ENCODE results near the gene TOPAZ1. TPM values are rescaled to one million over a fixed set of nuclear protein-coding genes. Genes with fewer than 3 reads are reported as not detected.

The TOPAZ1 gene
- total RNA-seq, 1 donor from 2014 or later, result not detected

DNA sequence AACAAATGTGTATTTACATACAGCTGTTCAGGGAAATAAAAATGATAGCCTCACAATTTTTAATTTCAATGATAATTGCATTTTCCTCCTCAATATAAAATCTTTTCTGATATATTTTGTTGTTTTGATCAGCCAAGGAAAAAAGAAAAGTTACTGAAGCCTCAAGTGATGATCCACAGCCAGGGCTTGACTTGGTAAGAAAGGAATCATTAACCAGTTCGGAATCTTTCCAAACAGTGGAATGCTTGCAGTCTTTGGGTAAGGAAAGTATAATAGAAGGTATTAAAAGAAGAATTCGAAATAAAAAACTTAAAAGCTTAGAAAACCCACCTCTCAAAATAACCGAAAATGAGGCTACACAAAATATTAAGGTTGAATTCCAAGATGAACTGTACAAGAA is 1.0 kb downstream of the TOPAZ1 start:
- DNase-seq (ENCODE audit: low read depth), result no peak

DNA sequence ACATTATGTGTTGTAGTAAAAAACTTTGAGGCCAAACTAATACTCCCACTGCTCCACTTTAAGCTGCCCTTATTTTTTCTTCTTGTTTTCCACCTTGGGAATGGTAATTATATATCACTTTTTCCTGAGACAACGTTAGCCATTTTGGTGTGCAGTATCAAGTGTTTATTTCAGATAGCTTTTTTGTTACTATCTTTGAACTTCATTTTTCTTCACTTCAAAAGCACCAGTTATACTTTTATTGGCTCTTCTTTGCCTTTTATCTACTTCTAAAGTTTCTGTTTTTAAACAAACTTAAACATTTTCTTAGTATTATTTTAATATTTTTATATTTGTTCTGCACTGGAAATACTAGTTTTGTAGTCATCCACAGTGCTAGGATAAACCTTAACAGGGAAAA is 6.5 kb downstream of the TOPAZ1 start:
- no peak for DNase-seq (ENCODE audit: low read depth)

DNA sequence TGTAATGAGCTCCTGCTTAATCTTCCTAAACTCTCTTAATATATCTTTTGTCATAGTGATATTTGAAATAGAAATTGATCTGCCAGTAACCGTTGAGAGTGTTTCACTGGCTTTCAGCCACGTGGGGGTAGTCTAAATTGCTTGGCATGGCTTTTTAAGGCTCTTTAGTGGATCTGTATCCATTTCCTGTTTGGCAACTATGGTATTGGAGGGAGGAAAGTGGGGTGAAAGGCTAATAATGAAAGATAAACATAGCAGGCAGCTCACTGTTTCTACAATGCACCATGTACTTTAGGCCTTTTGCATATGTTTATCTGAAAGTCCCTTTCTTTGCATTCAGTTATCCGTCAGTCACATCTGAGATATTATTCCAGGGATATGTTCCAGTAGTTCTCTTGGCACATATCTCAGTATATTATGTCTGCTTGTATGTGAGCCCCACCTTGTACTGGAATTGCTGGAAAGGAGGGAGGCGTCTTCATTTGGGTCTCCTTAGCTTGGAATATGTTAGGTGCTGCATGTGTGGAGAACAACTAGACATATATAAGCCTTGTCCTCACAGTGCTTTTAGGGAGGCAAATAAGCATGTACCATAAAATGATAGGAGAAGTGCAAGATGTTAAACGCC is 10.8 kb downstream of the TOPAZ1 start:
- no peak for DNase-seq (ENCODE audit: low read depth)

DNA sequence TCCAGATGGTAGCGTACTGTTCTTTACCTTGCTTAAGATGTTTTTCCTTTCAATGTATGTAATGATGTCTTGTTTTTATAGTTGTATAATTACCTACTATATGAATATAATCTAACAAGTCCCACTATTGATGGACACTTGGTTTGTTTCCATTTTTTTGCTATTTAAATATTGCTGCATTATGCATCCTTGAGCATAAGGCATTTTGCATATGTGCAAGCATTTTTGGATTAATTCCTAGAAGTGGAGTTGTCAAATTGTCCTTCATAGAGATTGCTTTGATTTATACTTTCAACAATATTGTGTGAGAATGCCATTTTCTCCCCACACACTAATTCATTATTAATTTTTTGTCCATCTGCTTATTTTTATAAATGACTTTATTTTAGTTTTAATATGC is 17.7 kb downstream of the TOPAZ1 start:
- DNase-seq (ENCODE audit: low read depth), result no peak

DNA sequence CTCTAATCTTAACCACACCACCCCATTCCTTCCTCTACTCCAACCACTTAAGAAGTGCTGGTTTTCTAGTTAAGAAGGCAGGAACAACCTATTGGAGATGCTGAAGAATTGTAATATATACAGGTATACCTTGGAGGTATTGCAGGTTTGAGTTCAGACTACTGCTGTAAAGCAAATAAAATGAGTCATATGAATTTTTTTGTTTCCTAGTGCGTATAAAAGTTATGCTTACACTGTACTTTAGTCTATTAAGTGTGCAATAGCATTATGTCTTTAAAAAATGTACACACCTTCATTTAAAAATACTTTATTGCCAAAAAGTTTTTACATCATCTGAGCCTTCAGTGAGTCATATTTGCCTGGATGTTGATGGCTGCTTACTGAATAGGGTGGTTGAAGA is 22.5 kb downstream of the TOPAZ1 start:
- no peak for DNase-seq (ENCODE audit: low read depth)

DNA sequence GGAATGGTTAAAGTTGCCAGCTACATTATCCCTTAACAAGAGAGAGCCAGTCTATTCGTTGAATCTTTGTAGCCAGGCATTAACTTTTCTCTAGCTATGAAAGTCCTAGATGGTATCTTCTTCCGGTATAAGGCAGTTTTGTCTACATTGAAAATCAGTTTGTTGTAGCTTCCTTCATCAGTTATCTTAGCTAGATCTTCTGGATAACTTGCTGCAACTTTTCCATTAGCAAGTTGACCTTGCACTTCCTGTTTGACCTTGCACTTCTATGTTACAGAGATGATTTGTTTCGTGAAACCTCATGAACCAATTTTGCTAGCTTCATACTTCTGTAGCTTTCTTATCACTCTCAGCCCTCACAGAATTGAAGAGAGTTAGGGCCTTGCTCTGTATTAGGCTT is 24.1 kb downstream of the TOPAZ1 start:
- DNase-seq (ENCODE audit: low read depth), result no peak

DNA sequence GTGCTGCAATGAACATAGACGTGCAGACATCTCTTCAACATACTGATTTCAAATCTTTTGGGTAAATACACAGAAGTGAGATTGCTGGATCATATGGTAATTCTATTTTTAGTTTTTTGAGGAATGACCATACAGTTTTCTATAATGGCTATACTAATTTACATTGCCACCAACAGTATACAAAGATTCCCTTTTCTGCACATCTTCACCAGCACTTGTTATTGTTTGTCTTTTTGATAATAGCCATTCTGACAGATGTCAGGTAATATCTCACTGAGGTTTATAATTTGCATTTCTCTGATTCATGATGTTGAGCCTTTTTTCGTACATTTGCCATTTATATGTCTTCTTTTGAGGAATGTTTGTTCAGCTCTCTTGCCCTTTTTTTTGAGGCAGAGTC is 30.5 kb downstream of the TOPAZ1 start:
- DNase-seq (ENCODE audit: low read depth), result no peak

DNA sequence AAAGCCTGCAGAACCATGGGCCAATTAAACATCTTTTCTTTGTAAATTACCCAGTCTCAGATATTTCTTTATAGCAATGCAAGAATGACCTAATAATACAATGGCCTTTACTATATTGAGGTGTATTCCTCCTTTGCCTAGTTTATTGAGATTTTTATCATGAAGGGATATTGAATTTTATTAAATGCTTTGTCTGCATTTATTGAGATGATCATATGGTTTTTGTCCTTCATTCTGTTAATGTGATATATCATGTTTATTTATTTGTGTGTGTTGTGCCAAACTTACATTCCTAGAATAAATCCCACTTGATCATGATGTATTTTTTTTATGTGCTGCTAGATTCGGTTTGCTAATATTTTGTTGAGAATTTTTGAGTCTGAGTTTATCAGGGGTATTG is 36.2 kb downstream of the TOPAZ1 start:
- no peak for DNase-seq (ENCODE audit: low read depth)

DNA sequence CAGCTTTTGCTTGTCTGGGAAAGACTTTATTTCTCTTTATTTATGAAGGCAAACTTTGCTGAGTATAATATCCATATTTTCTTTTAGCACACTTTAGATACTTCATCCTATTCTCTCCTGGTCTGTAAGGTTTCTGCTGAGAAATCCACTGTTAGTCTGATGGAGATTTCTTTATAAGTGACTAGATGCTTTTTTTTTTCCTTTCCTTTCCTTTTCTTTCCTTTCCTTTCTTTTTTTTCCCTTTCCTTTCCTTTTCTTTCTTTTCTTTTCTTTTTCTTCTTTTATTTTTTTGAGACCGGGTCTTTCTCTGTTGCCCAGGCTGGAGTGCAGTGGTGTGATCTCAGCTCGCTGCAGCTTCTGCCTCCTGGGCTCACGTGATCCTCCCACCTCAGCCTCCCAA is 38.4 kb downstream of the TOPAZ1 start:
- DNase-seq (ENCODE audit: low read depth), result no peak

DNA sequence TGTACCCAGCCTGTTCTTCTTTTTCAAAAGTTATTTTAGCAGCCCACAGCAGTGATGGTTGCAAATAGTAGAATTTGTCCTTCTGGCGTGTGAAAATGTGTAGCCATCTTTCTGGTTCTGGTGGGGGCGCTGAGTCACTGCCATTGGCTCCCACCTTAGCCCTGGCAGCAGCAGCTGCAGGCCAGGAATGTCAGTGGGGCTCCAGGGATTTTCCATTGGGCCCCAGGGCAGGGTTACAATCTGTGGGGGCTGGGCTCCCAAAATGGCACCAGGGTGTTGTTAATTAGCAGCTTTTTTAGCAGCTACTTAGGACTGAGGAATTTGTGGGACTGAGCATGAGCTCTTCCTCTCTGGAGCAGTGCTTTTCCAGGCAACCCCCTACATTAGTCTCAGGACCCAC is 38.9 kb downstream of the TOPAZ1 start:
- DNase-seq (ENCODE audit: low read depth), result peak; percentile 6

DNA sequence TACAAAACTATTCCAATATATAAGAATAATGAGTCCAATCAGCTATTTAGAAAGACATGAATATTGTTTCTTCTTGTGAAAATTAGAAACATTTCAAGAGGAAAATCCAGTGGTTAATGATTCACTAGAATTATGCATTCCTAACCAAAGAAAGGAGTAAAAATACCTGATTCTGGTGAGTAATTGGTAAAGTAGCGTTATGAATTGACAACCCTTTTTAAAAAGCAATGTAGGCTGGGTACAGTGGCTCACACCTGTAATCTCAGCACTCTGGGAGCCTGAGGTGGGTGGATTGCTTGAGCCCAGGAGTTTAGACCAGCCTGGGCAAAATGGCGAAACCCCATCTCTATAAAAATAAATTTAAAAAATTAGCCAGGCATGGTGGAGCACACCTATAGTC is 43.3 kb downstream of the TOPAZ1 start:
- DNase-seq (ENCODE audit: low read depth), result no peak

DNA sequence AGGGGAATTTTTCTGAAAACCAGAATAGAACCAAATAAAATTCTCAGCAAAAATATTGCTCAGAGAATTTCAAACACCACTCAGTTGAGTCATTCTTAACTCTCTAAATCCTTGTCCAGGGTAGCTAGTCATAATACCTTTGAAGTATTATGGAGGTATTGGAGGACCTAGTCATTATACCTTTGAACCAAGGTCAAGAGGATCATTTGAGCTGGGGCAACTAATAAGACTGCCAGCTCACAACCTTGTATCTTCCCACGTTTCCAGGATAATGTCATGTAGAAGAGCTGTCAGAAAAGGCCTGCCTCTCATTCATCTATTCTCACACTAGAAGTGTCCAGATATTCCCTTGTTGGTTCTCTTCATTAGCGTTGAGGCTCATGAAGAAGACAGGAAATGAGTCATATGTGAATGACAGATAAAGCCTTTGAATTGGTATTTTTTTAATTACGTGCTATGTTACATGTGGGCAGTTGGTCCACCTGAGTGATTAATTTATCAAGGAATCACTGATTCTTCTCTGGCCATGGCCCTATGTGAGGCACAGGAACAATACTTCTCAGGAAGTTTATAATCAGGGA is 48.3 kb downstream of the TOPAZ1 start:
- no peak for DNase-seq (ENCODE audit: low read depth)

DNA sequence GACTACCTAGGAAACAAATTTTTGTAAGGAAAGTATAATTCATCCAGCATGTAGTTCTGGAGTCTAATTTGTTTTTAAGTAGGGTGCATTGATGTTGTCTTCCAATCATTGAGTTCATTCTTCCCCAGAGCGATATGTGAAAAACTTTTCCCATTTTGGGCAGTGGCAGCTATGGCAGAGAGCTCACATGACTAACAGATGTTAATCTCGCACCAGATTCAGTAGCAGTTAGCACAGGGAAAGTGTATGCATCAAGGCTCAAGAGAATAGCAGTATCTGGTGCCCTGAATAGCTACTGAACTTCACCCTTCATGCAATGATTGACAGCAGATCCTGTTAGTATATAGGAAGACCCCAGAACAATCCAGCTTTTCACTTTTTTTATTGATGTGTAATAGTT is 50.6 kb downstream of the TOPAZ1 start:
- no peak for DNase-seq (ENCODE audit: low read depth)

DNA sequence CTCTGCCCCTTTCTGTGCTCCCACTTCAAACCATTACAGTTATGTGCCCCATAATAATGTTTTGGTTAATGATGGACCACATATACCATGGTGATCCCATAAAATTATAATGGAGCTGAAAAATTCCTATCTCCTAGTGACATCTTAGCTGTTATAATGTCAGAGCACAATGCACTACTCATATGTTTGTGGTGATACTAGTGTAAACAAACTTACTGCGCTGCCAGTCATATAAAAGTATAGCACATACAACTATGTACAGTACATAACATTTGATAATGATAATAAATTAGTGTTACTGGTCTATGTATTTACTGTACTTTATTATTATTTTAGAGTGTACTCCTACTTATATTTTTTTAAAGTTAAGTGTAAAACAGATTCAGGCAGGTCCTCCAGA is 51.3 kb downstream of the TOPAZ1 start:
- no peak for DNase-seq (ENCODE audit: low read depth)

DNA sequence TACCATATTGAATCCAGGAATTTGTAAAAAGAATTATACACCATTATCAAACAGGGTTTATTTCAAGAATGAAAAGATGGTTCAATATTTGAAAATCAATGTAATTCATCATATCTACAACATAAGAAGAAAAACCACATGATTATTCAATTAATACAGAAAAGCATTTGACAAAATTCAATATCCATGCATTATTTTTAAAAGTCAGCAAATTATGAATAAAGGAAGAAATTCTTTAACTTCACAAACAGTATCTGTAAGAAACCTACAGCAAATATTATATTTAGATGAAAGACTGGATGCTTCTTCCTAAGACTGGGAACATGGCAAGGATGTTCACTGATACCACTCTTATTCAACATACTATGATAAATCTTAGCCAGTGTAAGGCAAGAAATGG is 55.6 kb downstream of the TOPAZ1 start:
- DNase-seq (ENCODE audit: low read depth), result no peak

DNA sequence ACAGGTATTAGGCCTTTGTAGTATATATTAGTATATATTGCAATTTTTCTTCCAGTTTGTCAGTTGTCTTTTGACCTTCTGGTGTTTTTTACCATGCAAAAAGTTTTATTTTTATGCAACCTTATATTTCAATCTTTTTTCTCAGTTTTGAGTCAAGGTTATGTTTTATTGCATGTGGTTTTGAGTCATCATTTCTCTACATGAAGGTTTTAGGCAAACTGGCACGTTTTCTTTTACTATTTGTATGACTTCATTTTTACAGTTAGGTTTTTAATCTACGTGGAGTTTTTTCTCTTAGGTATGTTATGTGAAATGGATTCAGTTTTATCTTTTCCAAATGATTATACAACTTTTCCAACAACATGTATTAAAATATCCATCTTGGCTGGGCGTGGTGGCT is 60.1 kb downstream of the TOPAZ1 start:
- no peak for DNase-seq (ENCODE audit: low read depth)

DNA sequence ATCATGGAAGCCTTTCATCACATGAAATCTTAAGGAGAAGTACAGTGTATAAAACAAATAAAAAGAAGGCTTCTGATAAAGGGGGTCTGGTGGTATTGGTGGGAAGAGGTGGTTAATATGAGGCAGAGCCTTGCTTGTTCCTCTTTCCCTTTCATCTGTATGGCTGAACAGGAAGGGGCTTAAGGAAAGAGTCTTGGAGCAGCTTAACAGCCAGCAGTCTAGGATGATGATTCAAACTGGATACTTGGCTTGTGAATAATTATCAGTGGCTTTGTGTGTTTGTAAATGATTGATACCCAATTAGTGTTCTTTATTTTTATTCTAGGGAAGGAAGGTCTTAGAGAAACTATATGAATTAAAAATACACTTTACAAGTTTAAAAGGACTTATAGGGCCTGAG is 67.8 kb downstream of the TOPAZ1 start:
- DNase-seq (ENCODE audit: low read depth), result no peak

DNA sequence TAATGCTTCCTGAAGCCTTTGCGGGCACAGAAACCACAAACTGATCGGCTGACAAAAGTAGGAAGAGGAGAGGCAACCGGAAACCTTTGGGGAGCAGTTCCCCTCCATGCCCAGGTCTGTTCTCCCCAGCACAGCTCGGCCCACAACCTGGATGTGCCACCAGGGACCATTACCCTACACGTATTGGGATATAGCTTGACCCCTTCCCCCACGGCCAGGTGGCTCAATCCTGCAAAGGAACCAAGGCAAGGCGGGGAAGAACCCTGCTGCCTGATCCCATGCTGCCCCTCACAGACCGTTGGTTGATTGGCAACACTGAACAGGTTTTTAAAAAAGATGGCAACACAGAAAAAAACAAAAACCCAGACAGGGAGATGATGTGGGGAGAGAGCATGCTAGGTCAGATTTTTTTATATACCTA is 77.2 kb downstream of the TOPAZ1 start:
- DNase-seq (ENCODE audit: low read depth), result no peak

DNA sequence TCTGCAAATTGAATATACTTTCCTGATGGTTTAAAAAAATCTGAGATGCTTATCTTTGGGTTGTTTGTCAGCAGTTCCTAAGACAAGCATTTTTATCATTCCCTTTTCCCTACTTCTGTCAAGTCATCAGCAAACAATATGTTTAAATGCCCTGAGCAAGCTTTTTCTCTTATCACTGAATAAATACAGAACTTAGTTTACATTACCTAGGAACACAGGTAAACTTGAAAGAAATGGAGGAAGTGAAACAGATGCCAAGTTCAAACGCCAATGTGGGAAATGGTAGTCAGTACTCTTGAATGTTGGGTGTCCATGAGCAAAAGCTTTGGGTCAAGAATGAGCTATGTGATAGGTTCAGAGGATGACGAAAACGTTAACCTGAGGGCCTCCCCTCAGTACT is 79.6 kb downstream of the TOPAZ1 start:
- DNase-seq (ENCODE audit: low read depth), result no peak

DNA sequence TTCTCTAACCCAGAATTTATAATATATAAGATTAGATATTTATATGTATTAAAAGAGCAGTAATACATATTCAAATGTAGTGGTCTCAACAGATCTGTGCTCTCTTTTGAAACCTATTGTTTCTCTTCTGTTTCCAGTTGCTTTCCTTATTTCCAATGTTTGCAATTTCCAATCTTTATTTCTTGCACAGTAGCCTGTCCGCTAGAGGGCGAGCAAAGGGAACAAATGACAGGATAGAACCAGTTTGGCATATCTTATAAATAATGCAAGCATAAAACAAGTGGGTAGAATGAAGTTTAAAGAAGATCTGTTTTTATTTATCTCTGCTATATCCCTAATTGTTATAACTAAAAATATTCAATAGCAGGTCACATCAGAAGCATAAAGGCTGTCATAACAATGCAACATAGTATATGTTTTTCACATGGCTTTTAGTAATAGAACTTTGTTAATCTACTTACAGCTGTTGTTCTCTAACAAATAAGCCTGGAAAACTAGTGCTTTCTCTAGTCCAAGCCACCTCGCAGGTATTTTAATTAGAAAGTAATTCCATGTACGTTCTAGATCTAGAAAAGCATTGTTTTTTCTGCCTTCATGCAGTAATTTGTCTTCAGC is 81.8 kb downstream of the TOPAZ1 start:
- peak; percentile 78 for DNase-seq (ENCODE audit: low read depth)

DNA sequence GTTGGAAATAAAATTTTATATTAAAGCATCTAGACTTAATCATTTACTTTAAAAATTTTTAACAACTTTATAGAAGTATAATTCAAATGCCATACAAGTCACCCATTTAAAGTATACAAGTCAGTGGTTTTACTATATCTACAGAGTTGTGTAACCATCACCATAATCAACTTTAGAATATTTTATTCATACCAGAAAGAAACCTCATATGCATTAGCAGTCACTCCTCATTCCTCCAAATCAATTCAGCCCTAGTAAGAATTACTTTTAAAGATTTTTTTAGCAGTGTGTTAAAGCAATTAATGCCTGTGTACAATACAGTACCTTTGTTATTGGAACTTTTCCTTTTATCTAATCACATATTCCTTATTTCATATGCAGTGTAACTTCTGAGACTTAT is 82.9 kb downstream of the TOPAZ1 start:
- DNase-seq (ENCODE audit: low read depth), result no peak

DNA sequence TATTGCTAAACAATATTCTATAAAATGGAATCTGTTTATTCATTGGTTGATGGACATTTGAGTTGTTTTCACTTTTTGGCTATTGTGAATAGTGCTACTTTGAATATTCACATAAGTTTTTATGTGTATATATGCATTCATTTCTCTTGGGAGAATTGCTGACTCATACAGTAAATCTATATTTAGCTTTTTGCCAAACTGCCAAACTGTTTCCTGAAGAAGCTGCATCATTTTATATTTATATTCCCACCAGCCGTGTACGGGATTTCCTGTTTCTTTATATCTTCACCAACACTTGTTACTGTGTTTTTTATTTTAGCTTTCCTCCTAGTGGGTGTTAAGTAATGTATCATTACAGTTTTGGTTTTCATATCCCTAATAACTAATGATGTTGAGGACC is 84.3 kb downstream of the TOPAZ1 start:
- no peak for DNase-seq (ENCODE audit: low read depth)

DNA sequence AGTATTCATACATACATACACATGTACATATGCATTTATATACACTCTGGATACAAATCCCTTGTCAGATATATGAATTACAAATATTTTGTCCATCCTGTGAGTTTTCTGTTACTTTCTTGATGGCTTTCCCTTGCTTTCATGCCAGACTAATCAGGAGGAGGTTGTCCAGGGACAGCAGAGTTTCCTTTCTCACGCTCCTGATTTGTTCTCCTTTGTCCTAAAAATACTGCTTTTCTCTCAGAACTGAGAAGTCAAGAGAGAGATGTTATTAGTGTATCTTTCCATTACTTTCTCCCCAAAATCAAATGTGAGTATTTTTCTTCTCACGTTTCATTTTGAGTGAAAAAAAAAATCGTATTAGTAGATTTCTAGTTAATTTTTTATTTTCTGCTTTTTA is 84.8 kb downstream of the TOPAZ1 start:
- DNase-seq (ENCODE audit: low read depth), result no peak

All from myocyte (in vitro differentiated cells).